Endothelial cell (in vitro differentiated cells): ENCODE results near the gene USP27X. TPM values are rescaled to one million over a fixed set of nuclear protein-coding genes. Genes with fewer than 3 reads are reported as not detected.

Experiments used
- DNase-seq: peaks from one replicate; pipeline ENCODE4 v3.0.0; 2021; ENCODE audit warnings: low spot score
- H3K27ac Mint-ChIP-seq: one replicate; pipeline ENCODE4 v1.8.0; 2021; ENCODE audit warnings: mixed read lengths, inconsistent platforms; ENCODE audit not compliant: unreplicated experiment
- H3K27me3 Mint-ChIP-seq: one replicate; pipeline ENCODE4 v1.8.0; 2021; ENCODE audit warnings: mild to moderate bottlenecking, moderate library complexity, mixed read lengths, inconsistent platforms; ENCODE audit not compliant: unreplicated experiment
- H3K36me3 Mint-ChIP-seq: one replicate; pipeline ENCODE4 v1.8.0; 2021; ENCODE audit warnings: mild to moderate bottlenecking, low read depth, mixed read lengths, inconsistent platforms; ENCODE audit not compliant: unreplicated experiment
- H3K4me1 Mint-ChIP-seq: one replicate; pipeline ENCODE4 v1.8.0; 2021; ENCODE audit warnings: mild to moderate bottlenecking, mixed read lengths, inconsistent platforms; ENCODE audit not compliant: unreplicated experiment
- H3K4me3 Mint-ChIP-seq: one replicate; pipeline ENCODE4 v1.8.0; 2021; ENCODE audit warnings: mild to moderate bottlenecking, mixed read lengths, inconsistent platforms; ENCODE audit not compliant: unreplicated experiment
- H3K9me3 Mint-ChIP-seq: one replicate; pipeline ENCODE4 v1.8.0; 2021; ENCODE audit warnings: mixed read lengths, inconsistent platforms; ENCODE audit not compliant: unreplicated experiment
- total RNA-seq: library from RNA; stranded (reverse); fragmentation: NEBNext Ultra II Directional; extraction: Animal tissue kit (Norgen Biotek cat#: 25700); gene quantifications from one replicate; pipeline ENCODE4 v1.2.1, GENCODE V29; 2021; ENCODE audit not compliant: unreplicated experiment
- TF ChIP-seq, protein P1 (sequence below): fragments of 200-600 bp; sonication (generic); IDR thresholded peaks from one replicate; pipeline ENCODE4 v1.5.0; 2021; ENCODE audit warnings: antibody characterized with exemption; ENCODE audit not compliant: unreplicated experiment

The USP27X gene
- total RNA-seq, 1 donor from 2014 or later = 6.6 TPM

- H3K27me3 Mint-ChIP-seq = no peaks in the 10 kb centered on the region
- no peak for DNase-seq
- H3K4me1 Mint-ChIP-seq = no peaks in the 10 kb centered on the region
- TF ChIP-seq, protein P1, sequence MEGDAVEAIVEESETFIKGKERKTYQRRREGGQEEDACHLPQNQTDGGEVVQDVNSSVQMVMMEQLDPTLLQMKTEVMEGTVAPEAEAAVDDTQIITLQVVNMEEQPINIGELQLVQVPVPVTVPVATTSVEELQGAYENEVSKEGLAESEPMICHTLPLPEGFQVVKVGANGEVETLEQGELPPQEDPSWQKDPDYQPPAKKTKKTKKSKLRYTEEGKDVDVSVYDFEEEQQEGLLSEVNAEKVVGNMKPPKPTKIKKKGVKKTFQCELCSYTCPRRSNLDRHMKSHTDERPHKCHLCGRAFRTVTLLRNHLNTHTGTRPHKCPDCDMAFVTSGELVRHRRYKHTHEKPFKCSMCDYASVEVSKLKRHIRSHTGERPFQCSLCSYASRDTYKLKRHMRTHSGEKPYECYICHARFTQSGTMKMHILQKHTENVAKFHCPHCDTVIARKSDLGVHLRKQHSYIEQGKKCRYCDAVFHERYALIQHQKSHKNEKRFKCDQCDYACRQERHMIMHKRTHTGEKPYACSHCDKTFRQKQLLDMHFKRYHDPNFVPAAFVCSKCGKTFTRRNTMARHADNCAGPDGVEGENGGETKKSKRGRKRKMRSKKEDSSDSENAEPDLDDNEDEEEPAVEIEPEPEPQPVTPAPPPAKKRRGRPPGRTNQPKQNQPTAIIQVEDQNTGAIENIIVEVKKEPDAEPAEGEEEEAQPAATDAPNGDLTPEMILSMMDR = no peak
- no peak overlapping the region for H3K27ac Mint-ChIP-seq
- no peaks in the 10 kb centered on the region for H3K9me3 Mint-ChIP-seq
- no peaks in the 10 kb centered on the region for H3K36me3 Mint-ChIP-seq
- no peak overlapping the region for H3K4me3 Mint-ChIP-seq
Observed at GRCh38 chrX:49868739-49869138, 10.5 kb upstream of the USP27X start.

DNA sequence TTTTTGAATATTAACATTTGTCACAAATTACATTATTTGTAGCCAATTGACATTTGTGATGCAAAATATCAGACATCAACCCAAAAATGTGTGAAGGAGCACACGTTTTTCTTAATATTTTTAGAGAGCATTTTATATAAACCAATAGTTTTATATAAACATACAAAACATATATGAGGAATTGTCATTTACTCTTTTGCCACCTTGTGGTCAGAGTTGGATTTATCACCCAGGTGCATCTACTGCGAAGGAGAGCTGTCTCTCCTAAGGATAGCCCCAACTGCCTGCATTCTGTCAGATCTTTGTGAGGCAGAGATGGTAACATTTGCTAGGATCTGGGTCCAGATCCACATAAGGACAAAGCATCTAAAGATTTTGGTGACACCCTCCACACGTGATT, 2.5 kb upstream of the USP27X start:
- Mint-ChIP-seq H3K4me1 (peaks cover 12% of the 10 kb centered on the region), H3K36me3 (no peaks in the 10 kb centered on the region), H3K4me3 (no peak overlapping the region), H3K27ac (no peak overlapping the region), H3K9me3 (no peaks in the 10 kb centered on the region), H3K27me3 (no peaks in the 10 kb centered on the region)
- TF ChIP-seq, protein P1 = peak; percentile 56
- DNase-seq = peak; percentile 17

GRCh38 chrX:49877397-49878101, 1.7 kb upstream of the USP27X start:
- Mint-ChIP-seq H3K9me3 (no peaks in the 10 kb centered on the region), H3K27me3 (no peaks in the 10 kb centered on the region), H3K4me1 (peaks cover 15% of the 10 kb centered on the region), H3K36me3 (no peaks in the 10 kb centered on the region), H3K4me3 (no peak overlapping the region), H3K27ac (no peak overlapping the region)
- DNase-seq = no peak
- TF ChIP-seq, protein P1 = no peak

GRCh38 chrX:49878128-49878833, 1.0 kb upstream of the USP27X start:
- TF ChIP-seq, protein P1 = no peak
- Mint-ChIP-seq H3K27me3 (no peaks in the 10 kb centered on the region), H3K9me3 (no peaks in the 10 kb centered on the region), H3K4me1 (peaks cover 15% of the 10 kb centered on the region), H3K36me3 (no peaks in the 10 kb centered on the region), H3K4me3 (peak overlapping the region; percentile 86), H3K27ac (peak overlapping the region; percentile 30)
- no peak for DNase-seq
